Stimulated activated CD4-positive, alpha-beta T cell treated with anti-CD3 and anti-CD28 coated beads, Interleukin-15, amount 100 ng/mL, for 24 hours (primary cell): ENCODE data around the gene LRRTM3.

Source experiments
- DNase-seq: peaks from one replicate; pipeline ENCODE4 v3.0.0-alpha.2; 2020

Gene LRRTM3

GRCh38 chr10:67036808-67037207, 111.0 kb downstream of the LRRTM3 start:
- no peak for DNase-seq

GRCh38 chr10:67043041-67043440, 117.2 kb downstream of the LRRTM3 start:
- no peak for DNase-seq

DNA sequence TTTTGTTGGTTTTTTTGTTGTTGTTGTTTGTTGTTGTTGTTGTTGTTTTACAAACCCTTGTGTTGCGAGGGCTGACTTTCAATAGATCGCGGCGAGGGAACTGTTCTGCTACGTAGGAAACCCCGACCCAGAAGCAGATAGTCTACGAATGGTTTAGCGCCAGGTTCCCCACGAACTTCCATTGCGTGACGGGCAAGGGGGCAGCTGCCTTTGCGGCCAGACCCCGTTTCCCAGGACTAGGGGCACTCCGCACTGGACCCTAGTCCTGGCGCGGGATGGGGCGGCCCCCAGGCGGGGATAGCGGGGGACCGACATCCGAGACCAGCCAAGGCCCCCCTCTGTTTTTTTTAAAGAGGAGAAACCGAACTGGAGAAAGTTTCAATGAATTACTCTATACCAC, 119.6 kb downstream of the LRRTM3 start:
- DNase-seq = no peak

DNA sequence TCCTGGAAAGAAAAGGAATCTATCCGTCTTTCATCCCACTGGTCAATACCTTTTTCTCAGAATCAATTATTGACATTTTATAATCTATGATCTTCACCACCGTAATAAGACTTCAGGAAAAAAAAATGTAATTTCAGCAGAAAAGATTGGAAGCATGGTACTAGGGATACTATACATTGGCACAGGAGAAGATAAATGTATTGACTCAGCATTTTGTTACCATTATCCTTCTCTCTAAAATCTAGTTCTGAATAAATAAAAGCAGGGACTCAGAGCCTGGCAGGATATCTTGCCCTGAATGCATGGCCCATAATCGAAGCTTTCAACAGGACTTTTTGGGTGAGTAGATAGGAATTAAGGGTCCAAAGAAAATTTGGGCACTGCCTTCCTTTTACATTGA, 120.7 kb downstream of the LRRTM3 start:
- no peak for DNase-seq

- no peak for DNase-seq
Observed at GRCh38 chr10:67049988-67050387, 124.2 kb downstream of the LRRTM3 start.

DNA sequence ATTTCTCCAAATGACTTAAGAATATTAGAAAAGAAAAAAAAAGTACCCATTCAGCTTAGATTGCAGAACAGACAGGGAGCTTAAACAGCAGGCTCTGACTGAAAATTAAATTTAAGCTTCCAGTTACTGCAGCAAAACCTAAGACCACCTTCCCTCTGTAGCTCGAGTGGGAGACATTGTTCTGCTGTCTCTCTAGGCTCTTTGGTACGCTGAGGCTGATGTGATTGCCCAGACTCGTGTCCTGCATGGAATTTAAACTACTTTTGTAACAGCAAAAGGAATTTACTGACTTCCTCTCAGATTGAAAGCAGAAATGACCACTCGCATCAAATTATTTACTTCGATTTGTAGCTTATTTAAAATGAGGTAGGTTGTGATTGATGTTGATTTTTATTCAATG, 124.6 kb downstream of the LRRTM3 start:
- DNase-seq = no peak

DNA sequence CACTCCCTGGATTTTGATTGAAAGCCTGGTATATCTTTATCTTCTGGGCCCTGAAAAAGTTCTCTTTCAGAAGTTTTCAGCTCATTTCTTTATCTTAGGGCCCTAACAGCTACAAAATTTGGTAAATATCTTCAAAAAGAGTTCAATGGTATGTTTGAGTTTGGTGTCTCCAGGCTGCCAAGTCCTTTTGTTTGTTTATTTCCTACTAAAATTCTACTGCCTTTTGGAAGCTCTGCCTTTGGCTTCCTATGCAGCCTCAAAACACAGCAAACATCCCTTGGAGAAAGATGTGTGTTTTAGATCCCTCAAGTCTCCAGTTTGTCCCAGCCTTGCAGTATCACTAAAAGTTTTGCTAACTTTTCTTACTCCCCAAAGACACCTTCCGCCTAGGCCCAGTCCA, 146.8 kb downstream of the LRRTM3 start:
- no peak for DNase-seq

DNA sequence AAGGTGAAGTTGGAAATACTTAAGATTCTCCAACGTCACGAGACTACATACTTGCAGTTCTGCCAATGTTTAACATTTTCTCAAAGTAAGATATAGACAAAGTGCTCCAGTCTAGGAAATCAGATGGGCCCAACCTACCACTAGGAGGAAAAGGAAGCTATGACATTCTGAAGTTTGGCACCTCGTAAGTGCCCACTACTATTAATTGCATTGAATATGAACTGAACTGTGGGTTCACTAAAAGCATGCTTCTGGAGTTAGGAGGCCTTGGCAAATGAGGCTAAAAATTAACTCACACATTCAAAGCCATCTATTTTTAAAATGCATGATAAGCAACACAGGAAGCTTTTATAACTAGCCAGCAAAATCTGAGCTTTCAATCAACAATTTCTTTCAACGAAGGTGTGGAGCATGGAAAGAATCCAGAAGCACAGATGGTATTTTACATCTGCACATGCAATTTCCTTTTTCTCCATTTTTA, 149.7 kb downstream of the LRRTM3 start:
- DNase-seq = no peak

GRCh38 chr10:67076144-67076543, 150.3 kb downstream of the LRRTM3 start:
- no peak for DNase-seq

DNA sequence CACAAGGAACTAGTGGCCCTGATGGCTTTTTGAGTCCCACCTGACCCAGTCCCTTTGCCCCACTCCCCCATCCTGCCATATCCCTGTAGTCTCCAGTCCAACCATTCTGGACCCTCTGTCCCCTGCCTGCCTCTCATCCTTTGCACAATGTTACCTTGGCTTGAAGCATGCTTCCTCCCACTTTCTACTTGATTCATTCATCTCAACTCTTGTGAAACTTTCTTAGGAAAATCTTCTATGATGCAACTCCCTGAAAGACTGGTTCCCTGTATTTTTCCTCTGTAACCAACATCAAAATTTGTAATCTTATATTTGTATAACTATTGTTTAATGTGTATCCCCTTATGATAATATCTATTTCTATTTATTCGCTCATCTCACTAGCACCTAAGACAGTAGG, 151.5 kb downstream of the LRRTM3 start:
- no peak for DNase-seq

- DNase-seq = no peak
Observed at GRCh38 chr10:67079126-67079525, 153.3 kb downstream of the LRRTM3 start.

DNA sequence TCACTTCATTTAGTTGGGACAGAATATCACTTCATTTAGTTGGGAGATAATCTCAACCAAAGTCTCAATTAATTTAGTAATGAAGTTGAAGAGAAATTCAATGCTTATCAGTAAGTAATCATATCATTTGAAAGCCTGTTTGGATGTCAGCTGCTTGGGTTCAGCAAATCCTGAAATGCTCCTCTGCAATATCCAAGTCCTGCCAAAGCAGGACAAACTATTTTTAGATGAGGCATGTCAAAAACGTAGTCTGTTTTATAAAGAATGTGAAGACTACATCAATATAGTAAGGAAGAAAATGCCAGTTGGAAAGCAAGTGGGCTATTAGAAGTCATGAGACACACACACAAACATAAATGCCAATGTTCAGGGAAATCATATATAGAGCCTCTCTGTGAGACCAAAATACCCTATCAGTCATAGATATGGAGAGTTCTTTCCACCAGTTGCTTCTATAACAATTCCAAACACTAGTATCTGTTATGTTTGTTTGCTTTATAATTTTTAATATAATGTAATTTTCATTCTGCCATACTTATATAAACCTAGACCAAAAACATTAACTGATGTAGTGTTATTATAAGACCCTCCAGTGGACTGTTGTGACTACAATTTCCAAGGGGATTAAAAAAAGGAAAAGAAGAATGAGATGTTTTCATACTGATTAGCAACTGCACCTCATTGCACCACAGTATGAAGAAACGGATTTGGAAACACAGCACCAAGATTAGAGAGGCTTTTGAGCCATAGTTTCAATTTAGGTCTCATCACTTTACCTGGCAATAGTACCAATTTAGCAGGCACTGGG, 160.7 kb downstream of the LRRTM3 start:
- DNase-seq = no peak

DNA sequence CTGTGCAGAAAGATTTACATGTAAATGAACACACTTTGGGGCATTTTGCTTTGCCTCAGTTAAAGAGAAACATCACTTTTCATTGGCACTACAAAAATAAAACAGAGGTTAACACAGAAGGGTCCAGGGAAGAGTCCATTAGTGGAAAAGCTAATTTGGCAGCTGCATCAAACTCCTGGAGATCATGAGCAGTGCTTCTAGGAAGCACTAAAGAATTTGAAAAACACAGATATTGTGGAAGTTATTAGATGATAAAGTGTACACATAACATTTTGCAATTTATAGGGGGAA, 161.2 kb downstream of the LRRTM3 start:
- no peak for DNase-seq

DNA sequence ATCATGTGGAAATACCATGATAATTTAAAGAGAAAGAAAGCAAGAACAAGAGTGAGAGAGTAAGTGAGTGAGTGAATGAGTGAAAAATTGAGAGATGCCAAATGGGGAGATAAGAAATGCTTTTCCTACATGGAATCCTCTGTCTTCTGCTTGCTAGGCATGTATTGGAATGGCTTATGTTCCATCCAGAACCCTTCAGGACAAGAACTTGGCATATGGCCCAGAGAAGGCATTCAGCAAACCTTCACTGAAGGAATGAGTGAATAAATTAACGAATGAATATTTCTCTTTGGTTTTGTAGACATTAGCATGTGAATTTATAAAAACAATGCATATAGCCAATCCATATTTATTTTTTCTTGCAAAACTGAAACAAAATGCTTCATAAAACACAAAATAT, 162.2 kb downstream of the LRRTM3 start:
- DNase-seq = no peak

DNA sequence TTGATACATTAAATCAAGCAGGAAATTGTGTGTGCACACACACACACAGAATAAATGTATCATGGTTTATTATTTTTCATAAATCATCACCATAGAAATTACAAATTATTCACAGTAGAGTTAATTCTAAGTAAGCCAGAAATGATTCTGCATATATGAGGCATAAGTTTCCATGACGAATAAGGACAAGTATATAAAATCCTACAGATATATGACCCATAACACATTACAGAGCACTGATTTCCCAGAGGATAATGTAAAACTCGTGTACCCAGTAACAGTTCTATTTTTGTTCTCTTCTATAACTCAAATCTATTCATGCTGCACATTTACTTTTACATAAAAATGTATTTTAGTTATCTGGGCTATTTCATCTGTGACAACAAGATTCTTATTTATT, 169.7 kb downstream of the LRRTM3 start:
- no peak for DNase-seq

DNA sequence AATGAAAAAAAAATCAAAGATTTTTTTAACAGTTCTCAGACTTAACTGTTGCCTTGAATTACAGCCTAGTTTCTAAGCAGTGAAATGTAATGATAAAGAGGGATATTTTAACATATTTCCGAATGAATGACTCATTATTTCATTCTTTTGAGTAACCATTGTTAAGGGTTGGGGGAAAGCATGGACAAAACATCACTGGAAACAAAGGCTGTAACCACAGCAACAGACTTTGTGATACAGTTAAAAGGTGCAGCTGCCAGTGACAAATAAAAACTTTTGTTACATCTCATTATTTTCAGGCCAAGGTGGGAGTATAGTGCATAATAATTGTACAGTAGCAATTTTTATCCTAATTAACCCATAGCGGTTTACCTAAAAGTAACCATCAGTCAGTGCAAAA, 172.6 kb downstream of the LRRTM3 start:
- no peak for DNase-seq

- DNase-seq = no peak
Observed at GRCh38 chr10:67100951-67101350, 175.1 kb downstream of the LRRTM3 start.

- DNase-seq = no peak
Observed at GRCh38 chr10:67107670-67108069, 181.8 kb downstream of the LRRTM3 start.

DNA sequence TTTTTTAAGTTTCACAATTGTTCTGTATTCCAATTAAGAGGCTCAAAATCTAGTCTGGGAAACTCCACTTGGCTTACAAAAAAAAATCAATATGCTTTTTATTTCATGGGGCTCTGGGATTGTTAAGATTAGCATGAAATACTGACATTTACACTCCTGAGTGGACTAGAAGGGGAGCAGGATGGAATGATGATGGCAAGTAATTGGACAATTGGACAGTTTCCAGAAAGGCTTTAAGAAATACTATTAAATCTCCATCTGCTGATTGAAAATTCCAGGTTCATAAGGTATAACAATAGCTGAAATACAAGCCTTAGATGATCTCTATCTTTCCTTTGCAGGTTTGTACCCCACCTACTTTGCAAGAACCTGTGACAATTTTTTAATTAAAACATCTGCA, 184.4 kb downstream of the LRRTM3 start:
- DNase-seq = no peak

- DNase-seq = no peak
Observed at GRCh38 chr10:67112765-67113164, 186.9 kb downstream of the LRRTM3 start.

GRCh38 chr10:67114945-67115344, 189.1 kb downstream of the LRRTM3 start:
- no peak for DNase-seq

DNA sequence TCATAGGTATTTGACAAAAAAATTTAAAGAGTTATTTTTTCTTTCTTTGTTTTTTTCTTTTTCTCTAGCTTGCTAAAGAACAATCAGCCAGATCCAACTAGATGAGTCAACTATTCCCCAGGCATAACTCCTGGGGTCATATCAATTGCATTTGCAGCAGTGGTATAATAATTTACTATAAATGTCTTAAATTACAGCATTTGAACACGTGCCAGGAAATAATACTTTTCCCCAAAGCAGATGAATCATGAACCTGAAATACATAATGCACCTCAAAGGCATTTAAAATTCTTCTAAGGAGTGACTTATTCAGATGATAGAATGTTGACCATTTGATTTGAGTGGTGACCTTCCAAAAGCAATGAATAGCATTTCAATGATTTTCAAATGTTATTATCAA, 190.1 kb downstream of the LRRTM3 start:
- no peak for DNase-seq

- no peak for DNase-seq
Observed at GRCh38 chr10:67119651-67120050, 193.8 kb downstream of the LRRTM3 start.

DNA sequence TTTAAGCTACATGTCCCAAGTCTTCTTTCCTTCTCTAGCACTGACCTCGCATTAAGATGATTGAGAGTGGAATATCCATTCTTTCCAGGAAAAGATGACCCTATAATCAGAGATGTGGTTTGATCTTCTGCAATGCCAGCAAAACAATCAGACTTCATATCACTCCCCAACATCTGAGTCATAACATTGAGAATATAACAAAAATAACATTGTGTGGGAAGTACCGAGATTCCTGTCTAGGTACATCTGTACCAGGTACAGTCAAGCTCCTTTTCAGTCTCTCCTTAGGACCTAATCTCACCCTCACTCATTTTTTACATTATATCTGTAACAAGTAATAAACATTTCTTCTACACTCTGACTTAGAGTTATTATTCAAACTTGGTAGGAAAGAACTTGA, 201.6 kb downstream of the LRRTM3 start:
- DNase-seq = no peak

GRCh38 chr10:67140641-67141040, 214.8 kb downstream of the LRRTM3 start:
- no peak for DNase-seq
